Bone marrow (tissue), 2 donors: Measurements from ENCODE around the gene LEFTY2.
"Not testable (repeated sequence)": the region's sequence is repeated elsewhere in the genome, so short reads cannot be mapped to it uniquely, and the experiment has no call there.

Experiments
- DNase-seq, 2 donors: peaks; one replicate each; lab custom pipeline; 2025; lab: John Stamatoyannopoulos, UW

LEFTY2 gene

GRCh38 chr1:225899044-225899925 lies 41.7 kb downstream of the LEFTY2 start:
- no peak for DNase-seq

DNA sequence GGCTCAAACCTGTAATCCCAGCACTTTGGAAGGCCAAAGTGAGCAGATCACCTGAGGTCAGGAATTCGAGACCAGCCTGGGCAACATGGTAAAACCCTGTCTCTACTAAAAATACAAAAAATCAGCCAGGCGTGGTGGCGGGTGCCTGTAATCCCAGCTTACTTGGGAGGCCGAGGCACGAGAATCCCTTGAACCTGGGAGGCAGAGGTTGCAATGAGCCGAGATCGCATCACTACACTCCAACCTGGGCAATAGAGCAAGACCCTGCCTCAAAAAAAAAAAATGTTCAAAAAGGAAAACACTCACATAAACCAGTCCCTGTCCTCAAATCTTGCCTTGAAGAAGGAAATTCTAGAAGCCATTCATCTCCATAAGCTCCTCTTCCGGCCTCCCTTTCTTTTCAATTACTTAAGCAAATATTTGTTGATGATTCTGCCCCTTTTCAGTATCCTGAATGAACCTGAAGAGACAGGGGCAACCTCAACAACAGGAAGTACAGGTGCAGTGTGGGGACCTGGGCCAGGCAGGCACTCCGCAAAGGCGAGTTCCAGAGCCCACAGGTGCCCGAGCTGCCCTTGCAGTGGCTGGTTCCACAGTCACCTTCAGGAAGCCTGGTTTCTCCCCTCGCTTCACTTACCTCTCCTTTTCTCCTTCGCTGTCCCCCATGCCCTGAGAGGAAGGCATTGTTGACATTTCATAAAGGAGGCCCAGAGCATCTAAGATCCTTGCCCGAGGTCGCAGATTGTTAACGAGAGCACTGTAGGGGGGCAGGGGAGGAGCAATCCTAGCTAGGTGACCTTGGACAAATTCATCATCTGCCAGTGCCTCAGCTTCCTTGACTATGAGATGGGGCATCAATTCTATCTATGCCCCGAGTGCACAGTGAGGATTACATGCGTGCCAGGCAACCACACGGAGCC lies 43.2 kb downstream of the LEFTY2 start:
- no peak for DNase-seq

GRCh38 chr1:225896937-225897549 lies 44.0 kb downstream of the LEFTY2 start:
- no peak for DNase-seq

DNA sequence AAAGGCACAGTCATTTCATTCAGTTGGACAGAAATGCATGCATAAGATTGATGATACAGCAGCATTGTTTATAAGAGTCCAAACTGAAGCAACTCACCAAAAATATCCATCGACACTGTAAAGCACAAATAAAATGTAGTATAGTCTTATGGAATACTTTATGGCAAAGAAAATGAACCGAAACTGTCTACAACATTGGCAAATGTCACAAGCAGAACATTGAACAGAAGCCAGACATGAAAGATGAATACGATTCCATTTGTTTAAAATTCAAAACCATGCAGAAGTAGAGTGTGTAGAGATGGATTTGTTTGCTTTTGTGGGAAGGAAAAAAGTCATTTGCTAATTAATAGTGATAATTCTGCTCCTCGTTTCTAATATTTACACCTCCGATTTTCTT lies 44.5 kb downstream of the LEFTY2 start:
- no peak for DNase-seq

DNA sequence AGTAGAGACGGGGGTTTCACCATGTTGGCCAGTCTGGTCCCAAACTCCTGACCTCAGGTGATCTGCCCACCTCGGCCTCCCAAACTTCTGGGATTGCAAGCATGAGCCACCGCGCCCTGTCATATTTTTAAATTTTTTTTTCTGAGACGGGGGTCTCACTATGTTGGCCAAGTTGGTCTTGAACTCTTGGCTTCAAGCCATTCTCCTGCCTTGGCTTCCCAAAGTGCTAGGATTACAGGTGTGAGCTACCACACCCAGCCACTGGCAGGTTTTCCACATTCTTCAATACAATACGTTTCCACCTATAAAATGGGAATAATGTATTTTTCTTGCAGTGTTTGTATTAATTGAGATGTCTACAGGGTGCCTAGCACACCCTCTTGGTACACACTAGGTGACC lies 48.7 kb downstream of the LEFTY2 start:
- DNase-seq = no peak

- DNase-seq = no peak
These were observed 49.6 kb downstream of the LEFTY2 start for GRCh38 chr1:225891229-225891972.

DNA sequence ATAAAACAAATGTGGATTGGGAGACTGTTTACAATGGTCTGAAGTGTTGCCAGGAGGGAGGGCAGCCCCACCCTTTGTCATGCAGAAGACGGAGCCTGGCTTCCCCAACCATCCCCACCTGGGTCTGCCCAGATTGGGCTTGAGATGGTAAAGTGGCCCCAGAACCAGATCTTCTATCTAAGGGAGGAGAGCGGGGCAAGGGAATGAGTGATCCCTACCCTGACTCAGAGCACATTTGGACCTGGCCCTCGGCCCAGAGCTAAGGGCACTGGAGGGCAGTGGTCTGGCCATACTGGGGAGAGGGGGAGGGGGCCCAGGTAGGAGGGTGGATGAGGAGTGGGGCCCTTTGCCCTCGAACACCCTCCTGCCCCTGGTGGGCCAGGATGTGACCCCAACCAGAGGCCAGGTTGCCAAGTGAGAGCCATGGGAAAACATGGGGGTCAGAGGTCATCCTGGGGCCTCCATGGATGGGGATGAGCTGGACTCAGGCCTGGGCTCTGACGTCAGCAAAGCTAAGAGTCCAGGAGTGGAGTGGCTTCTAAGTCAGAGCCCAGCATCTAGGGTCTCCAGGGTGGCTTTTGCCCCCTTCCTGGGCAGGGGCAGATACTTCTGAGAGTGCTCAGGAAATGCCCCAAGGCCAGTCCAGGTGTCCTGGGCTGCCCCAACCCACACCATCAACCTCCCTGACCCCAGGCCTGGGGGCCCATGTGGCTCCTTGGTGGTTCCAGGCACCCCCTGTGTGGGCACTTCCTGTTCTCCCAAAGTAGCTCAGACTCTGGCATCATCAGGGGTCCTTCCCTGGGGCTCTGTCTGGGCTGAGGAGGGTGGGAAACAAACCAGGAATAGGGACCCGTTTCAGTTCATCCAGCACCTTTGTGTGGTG lies 50.4 kb downstream of the LEFTY2 start:
- no peak for DNase-seq

GRCh38 chr1:225889743-225890142 lies 51.3 kb downstream of the LEFTY2 start:
- DNase-seq = no peak

- no peak for DNase-seq
These were observed 52.0 kb downstream of the LEFTY2 start, which contains the start of gene LEFTY1 for GRCh38 chr1:225888898-225889601. Gene LEFTY1 (minus strand): TSS chr1:225889146. CDS start chr1:225889066, 80 bp downstream.

GRCh38 chr1:225888289-225888897 lies 52.6 kb downstream of the LEFTY2 start:
- DNase-seq = no peak

DNA sequence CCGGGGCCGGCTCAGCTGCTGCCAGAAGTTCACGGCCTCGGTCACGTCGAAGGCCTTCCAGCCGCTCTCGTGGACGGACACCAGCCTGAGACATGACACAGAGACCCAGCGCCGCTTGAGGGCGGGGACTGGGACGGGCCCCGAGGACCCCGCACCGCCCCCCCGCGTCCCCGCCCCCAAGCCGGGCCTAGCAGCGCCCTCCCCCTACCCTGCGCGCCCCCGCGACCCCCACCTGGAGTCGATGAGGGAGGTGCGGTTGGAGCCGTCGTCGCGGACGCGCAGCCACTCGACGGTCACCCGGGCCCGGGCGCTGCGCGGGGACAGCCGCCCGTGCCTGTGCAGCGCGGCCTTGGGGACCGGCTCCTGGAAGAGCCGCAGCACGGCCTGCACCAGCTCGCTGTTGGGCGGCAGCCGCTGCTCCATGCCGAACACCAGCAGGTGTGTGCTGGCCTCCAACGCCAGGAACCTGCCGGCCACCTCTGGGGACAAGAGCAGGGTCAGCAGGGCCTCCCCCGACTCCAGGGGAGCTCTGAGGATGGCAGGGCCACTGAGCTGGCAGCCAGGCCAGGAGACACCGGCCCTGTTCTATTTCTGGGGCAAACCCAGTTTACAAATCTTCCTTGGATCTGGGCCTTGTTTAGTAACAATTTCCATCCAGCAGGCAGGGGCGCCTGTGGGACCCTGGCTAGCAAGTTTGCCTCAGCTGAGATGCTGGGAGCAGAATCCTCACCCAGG lies 53.3 kb downstream of the LEFTY2 start:
- not testable (repeated sequence) for DNase-seq

GRCh38 chr1:225887030-225887314 lies 54.0 kb downstream of the LEFTY2 start:
- no peak for DNase-seq
